ENCODE measurements around the gene APBA1. TPM values are rescaled to one million over a fixed set of nuclear protein-coding genes. Genes with fewer than 3 reads are reported as not detected.

The APBA1 gene
- total and polyA plus RNA-seq, 2 of the 8 experiments (the other 6 are each of a cell fraction or from before 2014, with no cell fraction given): 0.36 to 0.60 TPM

DNA sequence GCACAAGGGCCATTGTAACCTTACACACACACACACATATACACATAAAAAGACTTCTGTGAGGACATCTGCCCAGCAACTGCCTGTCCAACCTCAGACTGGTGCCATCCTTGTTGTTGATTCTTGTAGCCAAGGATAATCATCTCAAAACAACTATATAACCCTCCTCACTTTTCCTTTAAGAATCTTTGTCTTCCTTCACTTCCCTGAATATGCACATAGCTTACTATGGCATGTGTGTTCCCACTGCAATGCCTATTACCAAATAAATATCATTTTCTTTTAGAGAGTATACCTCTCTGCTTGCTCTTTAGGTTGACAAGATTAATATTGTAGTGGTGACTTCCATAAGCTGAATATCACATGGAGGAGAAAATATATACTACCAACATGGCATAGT, 55.2 kb downstream of the APBA1 start:
- Histone ChIP-seq H3K36me3 (ENCODE audit: control insufficient read depth in 2 of 4, insufficient read depth in 4 of 4, low read length in 3 of 4) (no peaks in the 10 kb centered on the region), H3K4me1 (replicated peaks in 1 of 4; ENCODE audit: control insufficient read depth in 3 of 4, insufficient read depth in 4 of 4, low read length in 3 of 4) (no peaks in the 10 kb centered on the region), H3K14ac (ENCODE audit: insufficient read length) (no peak overlapping the region), H3K4me2 (ENCODE audit: insufficient read depth in 1 of 2, low read depth in 2 of 2, low read length in 2 of 2) (no peak overlapping the region), H3K4me3 (ENCODE audit: extremely low read depth in 1 of 4, insufficient read depth in 2 of 4, low read depth in 3 of 4, low read length in 4 of 4) (no peak overlapping the region), H4K5ac (ENCODE audit: insufficient read length, low read depth, low read length) (no peak overlapping the region), H3K9me3 (ENCODE audit: insufficient read depth in 2 of 2, low read depth in 1 of 2, low read length in 1 of 2) (no peaks in the 10 kb centered on the region), H2BK5ac (ENCODE audit: low read depth, low read length) (no peak overlapping the region), H3K23me2 (ENCODE audit: low read depth, low read length) (no peaks in the 10 kb centered on the region), H3K27ac (ENCODE audit: low read depth, low read length) (no peak overlapping the region), H4K8ac (ENCODE audit: extremely low read depth, insufficient read depth, low read length) (no peak overlapping the region), H2AK5ac (ENCODE audit: low read depth, low read length) (no peak overlapping the region), H2BK12ac (ENCODE audit: low read depth, low read length) (no peak overlapping the region), H3K18ac (ENCODE audit: extremely low read depth, low read length) (no peak overlapping the region), H3K56ac (replicated peaks; ENCODE audit: insufficient read length, low read depth, low read length) (no peak overlapping the region), H3K4ac (replicated peaks; ENCODE audit: insufficient read length, low read depth, low read length) (no peak overlapping the region), H3K79me2 (ENCODE audit: control insufficient read depth in 1 of 2, insufficient read depth in 2 of 2, low read length in 2 of 2) (no peaks in the 10 kb centered on the region), H3K23ac (ENCODE audit: insufficient read length) (no peak overlapping the region), H3K79me1 (ENCODE audit: low read depth, low read length) (no peaks in the 10 kb centered on the region), H2AFZ (ENCODE audit: low read length) (no peak overlapping the region), H2BK15ac (ENCODE audit: low read length) (no peak overlapping the region), H4K91ac (replicated peaks; ENCODE audit: insufficient read length, low read length) (no peak overlapping the region), H2BK120ac (replicated peaks; ENCODE audit: low read depth, low read length) (no peak overlapping the region), H3K27me3 (replicated peaks in 1 of 4; ENCODE audit: control insufficient read depth in 3 of 4, extremely low read depth in 1 of 4, insufficient read depth in 3 of 4, low read length in 3 of 4) (no peaks in the 10 kb centered on the region), H3K9ac (replicated peaks in 1 of 4; ENCODE audit: extremely low read depth in 1 of 4, low read depth in 3 of 4, low read length in 3 of 4) (no peak overlapping the region), H2BK20ac (ENCODE audit: low read length) (no peak overlapping the region), H4K20me1 (replicated peaks in 1 of 2; ENCODE audit: control insufficient read depth in 1 of 2, insufficient read depth in 2 of 2, low read length in 2 of 2) (no peaks in the 10 kb centered on the region)
- ChIA-PET CTCF (ENCODE audit: partially characterized antibody) (interaction anchor here (1.1 kb wide), 1 partner anchor 27 kb away, joined by 3 read pairs; no protein-coding TSS in a partner anchor), POLR2A (ENCODE audit: partially characterized antibody) (interaction anchor here (1.6 kb wide), 1 partner anchor 12 kb away, joined by 3 read pairs; no protein-coding TSS in a partner anchor)
- no peak for FAIRE-seq
- DNase-seq (ENCODE audit: low read depth in 1 of 2, low spot score in 2 of 2): no peak
- TF ChIP-seq YY1 (IDR thresholded peaks at IDR 0.05; ENCODE audit: low read depth, low read length) (no peak), SIN3A (conservative IDR thresholded peaks at IDR 0.05 in 1 of 2, IDR thresholded peaks at IDR 0.05 in 1 of 2; ENCODE audit: low read depth in 1 of 2, low read length in 2 of 2) (no peak), CHD2 (IDR thresholded peaks at IDR 0.05; ENCODE audit: low read length) (no peak), SP1 (IDR thresholded peaks at IDR 0.05; ENCODE audit: low read depth, low read length) (no peak), GTF2F1 (IDR thresholded peaks at IDR 0.05; ENCODE audit: borderline replicate concordance, low read depth, low read length) (no peak), POLR2A (IDR thresholded peaks at IDR 0.05; ENCODE audit: control extremely low read depth in 1 of 2, low read depth in 2 of 2, low read length in 2 of 2) (no peak), SRF (IDR thresholded peaks at IDR 0.05; ENCODE audit: low read depth, low read length) (no peak), CEBPB (IDR thresholded peaks at IDR 0.05; ENCODE audit: low read depth, low read length) (no peak), GABPA (IDR thresholded peaks at IDR 0.05; ENCODE audit: borderline replicate concordance, insufficient read depth, low read length) (no peak), RXRA (IDR thresholded peaks at IDR 0.05; ENCODE audit: insufficient read depth, low read depth, low read length) (no peak), EGR1 (IDR thresholded peaks at IDR 0.05; ENCODE audit: borderline replicate concordance, low read depth, low read length) (no peak), CREB1 (IDR thresholded peaks at IDR 0.05) (no peak), SUZ12 (IDR thresholded peaks at IDR 0.05; ENCODE audit: low read length) (no peak), TAF7 (optimal IDR thresholded peaks at IDR 0.05; ENCODE audit: borderline replicate concordance, low read depth, low read length) (no peak), MAFK (IDR thresholded peaks at IDR 0.05; ENCODE audit: low read depth, low read length) (no peak), SIRT6 (IDR thresholded peaks at IDR 0.05; ENCODE audit: low read length) (no peak)
- TF ChIP-seq, protein P1, sequence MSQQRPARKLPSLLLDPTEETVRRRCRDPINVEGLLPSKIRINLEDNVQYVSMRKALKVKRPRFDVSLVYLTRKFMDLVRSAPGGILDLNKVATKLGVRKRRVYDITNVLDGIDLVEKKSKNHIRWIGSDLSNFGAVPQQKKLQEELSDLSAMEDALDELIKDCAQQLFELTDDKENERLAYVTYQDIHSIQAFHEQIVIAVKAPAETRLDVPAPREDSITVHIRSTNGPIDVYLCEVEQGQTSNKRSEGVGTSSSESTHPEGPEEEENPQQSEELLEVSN (IDR thresholded peaks at IDR 0.05): no peak

Data from H1 (cell line).